Measurements from ENCODE around the gene PPARD. TPM values are rescaled to one million over a fixed set of nuclear protein-coding genes. Genes with fewer than 3 reads are reported as not detected.

Gene PPARD
- total RNA-seq, 4 donors from 2014 or later = 17.3 to 40.3 (median 35.9) TPM

- intact Hi-C loops (cut with DNase I) = no loop called here
- Histone ChIP-seq H3K9me3 (no peaks in the 10 kb centered on the region), H3K27me3 (no peaks in the 10 kb centered on the region), H3K36me3 (peaks cover 11 to 16% of the 10 kb centered on the region in 2 donors), H3K27ac (peak overlapping the region; percentile 77 to 93 (median 92)), H3K4me3 (replicated peaks in 1 of 3) (peak overlapping the region; percentile 41 to 76 (median 53)), H3K4me1 (peaks cover 10 to 18% of the 10 kb centered on the region in 2 donors)
- DNase-seq = peak in 1 of 2 donors; percentile 11
- TF ChIP-seq CTCF (IDR thresholded peaks at IDR 0.05) (no peak), POLR2A (IDR thresholded peaks at IDR 0.05) (no peak)
- WGBS, 2 donors = 14 to 15% methylated on average over 17 to 31 of the region's 37 CpGs
Measured at GRCh38 chr6:35468980-35469750, 126.8 kb downstream of the PPARD start.

DNA sequence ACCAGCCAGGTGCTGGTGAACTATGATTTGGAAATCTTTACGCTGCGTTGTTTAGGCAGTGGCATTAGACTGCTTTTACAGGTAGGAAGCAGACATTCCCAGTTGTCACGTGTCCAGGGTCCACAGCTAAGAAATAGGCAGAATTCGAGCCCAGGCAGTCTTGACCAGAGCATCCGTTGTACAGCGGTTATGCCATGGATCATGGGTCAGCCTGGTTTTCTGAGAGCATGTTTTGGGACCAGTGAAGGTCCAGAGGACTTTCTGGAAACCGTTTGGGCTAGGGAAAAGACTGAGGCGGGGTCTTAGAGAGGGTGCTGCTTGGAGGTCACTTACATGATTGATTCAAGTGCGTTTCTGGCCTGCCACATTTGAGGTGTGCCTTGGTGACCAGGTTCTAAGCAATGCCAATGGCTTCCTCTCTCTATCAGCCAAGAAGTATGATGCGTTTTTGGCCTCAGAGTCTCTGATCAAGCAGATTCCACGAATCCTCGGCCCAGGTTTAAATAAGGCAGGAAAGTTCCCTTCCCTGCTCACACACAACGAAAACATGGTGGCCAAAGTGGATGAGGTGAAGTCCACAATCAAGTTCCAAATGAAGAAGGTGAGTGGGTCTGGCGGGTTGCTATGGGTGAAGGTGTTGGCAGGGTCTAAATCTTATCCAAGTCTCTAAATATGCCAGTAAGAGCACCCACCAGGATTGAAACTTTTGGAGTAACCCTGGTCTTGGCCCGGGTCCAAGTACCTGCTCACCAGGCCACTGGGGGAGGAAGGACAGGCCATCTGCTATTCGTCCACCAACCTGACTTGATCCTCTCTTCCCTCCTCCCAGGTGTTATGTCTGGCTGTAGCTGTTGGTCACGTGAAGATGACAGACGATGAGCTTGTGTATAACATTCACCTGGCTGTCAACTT lies 127.6 kb downstream of the PPARD start:
- Histone ChIP-seq H3K27me3 (no peaks in the 10 kb centered on the region), H3K4me1 (peaks cover 10 to 18% of the 10 kb centered on the region in 2 donors), H3K27ac (peak overlapping the region; percentile 77 to 93 (median 92)), H3K9me3 (no peaks in the 10 kb centered on the region), H3K36me3 (peaks cover 16 to 17% of the 10 kb centered on the region in 2 donors), H3K4me3 (replicated peaks in 1 of 3) (peak overlapping the region; percentile 41 to 76 (median 53))
- WGBS, 2 donors = 56 to 58% methylated on average over 18 of the region's 18 CpGs
- TF ChIP-seq POLR2A (IDR thresholded peaks at IDR 0.05) (no peak), CTCF (IDR thresholded peaks at IDR 0.05) (no peak)
- DNase-seq = peak; percentile 36 to 44
- intact Hi-C loops (cut with DNase I) = no loop called here

GRCh38 chr6:35470663-35471120 lies 128.3 kb downstream of the PPARD start:
- Histone ChIP-seq H3K4me1 (peaks cover 10 to 18% of the 10 kb centered on the region in 2 donors), H3K36me3 (peaks cover 16 to 17% of the 10 kb centered on the region in 2 donors), H3K4me3 (replicated peaks in 1 of 3) (no peak overlapping the region), H3K9me3 (no peaks in the 10 kb centered on the region), H3K27ac (no peak overlapping the region), H3K27me3 (no peaks in the 10 kb centered on the region)
- DNase-seq = no peak
- intact Hi-C loops (cut with DNase I) = no loop called here
- TF ChIP-seq POLR2A (IDR thresholded peaks at IDR 0.05) = no peak
- no peak for TF ChIP-seq CTCF (IDR thresholded peaks at IDR 0.05)
- 75 to 84% methylated on average over 3 of the region's 3 CpGs for WGBS, 2 donors

DNA sequence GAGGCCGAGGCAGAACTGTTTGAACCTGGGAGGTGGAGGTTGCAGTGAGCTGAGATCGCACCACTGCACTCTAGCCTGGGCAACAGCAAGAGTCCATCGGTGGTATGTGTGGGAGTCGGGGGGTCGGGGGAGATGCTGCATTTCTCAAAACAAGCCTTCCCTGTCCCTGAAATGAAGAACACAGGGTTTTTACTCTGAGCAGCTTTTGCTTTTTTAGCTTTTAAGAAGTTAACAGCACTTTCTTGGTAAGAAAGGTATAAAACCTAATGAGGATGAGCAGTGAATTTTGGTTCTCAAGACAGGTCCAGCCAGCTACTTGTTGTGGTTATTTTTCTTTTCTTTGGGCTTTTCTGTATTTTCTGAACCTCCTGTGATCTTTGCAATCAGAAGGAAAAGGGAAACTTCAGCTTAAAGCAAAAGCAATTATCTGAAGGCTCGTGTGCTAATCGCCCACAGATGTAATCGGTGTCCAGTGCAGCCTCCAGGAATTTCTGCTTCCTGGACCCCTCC lies 129.5 kb downstream of the PPARD start:
- 59 to 80% methylated on average over 8 of the region's 8 CpGs for WGBS, 2 donors
- H3K27ac ChIP-seq = no peak overlapping the region
- intact Hi-C loops (cut with DNase I) = no loop called here
- peaks cover 10 to 18% of the 10 kb centered on the region in 2 donors for H3K4me1 ChIP-seq
- H3K36me3 ChIP-seq = peaks cover 16 to 17% of the 10 kb centered on the region in 2 donors
- H3K4me3 ChIP-seq (replicated peaks in 1 of 3) = no peak overlapping the region
- DNase-seq = no peak
- TF ChIP-seq POLR2A (IDR thresholded peaks at IDR 0.05) (no peak), CTCF (IDR thresholded peaks at IDR 0.05) (no peak)
- H3K9me3 ChIP-seq = no peaks in the 10 kb centered on the region
- no peaks in the 10 kb centered on the region for H3K27me3 ChIP-seq

Measured in thyroid gland (tissue), 4 donors.